Left renal pelvis (tissue), 4 donors: ENCODE measurements around the gene MAPK12. TPM values are rescaled to one million over a fixed set of nuclear protein-coding genes. Genes with fewer than 3 reads are reported as not detected.

Experiments
- DNase-seq, 4 donors: peaks; one replicate each; pipeline ENCODE4 v3.0.0-alpha.2; 2013; ENCODE audit warnings: low read depth in 4 of 4, low spot score in 3 of 4
- polyA plus RNA-seq, 4 donors: library from polyadenylated mRNA; unstranded; fragments of 120-200 nt; gene quantifications; one replicate each; pipeline ENCODE4 v1.2.1, GENCODE V29; 2013; ENCODE audit not compliant: insufficient read length in 4 of 4

MAPK12 gene
- polyA plus RNA-seq = 10 to 100 TPM in 3 of 4 donors, 1 to 10 TPM in 1; 9.7 to 17.7 (median 15.6) TPM

DNA sequence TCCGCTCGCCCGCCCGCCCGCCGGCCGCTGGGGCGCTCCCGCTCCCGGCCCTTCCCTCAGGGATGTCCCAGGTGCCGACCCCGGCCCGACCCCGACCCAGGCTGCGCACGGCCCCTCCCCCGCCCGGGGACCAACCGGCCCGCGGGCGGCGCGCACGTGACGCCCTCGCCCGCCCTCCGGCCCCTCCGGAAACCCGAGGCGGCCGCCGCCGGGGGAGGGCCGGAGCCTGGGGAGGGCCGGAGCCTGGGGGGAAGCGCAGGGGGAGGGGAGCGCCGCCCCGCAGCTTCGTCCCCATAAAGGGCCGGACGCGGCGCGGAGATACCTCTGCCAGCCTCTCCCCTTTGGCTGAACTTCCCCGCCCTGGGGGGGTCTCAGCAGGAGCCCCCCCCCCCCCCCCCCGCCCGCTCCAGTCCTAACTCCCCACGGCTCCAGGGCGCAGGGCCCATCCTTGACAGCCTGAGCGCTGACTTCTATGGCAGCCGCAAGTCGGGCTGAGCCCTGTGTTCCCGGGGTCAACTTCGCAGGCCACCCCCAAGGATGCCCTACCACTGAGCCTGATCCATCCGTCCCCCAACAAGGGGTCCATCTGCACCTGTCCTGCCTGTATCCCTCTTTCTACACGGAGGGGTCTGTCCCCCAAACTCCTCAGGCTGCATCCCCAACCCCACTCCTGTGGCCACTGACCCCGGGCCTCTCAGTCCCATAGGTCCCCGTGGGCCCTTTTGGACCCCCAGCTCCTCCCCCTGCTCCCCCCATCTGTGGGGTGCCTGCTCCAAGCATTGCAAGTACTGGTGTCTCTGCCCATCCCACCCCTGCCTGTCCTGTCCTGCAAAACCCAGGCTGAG, at the start of gene MAPK12:
Gene MAPK12, minus strand, starts transcription at position 69 of the 845 bp plus-strand sequence. CDS start 174 bp downstream, outside the sequence.
- no peak for DNase-seq

DNA sequence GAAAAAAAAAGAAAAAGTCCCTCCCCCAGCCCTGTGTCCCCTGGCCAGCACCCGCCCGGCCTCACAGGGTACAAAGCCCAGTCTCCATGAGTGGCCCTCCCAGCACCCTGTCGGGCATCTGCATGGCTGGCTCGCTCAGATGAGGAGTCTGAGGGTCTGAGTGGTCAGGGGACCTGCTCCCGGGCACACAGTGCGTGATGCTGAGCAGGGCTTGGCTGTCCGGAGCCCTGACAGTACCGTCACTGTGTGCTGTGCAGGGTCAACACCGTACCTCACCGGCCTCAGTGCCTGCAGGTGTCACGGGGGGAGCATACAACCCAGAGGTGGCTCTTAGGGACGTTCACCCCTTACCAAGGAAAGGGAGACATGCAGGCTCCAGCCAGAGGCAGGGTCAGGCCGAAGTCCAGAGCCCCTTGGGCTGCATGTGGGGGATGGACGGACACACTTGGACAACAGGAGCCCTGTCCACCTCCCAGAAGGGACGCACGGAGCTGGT, 49.5 kb upstream of the MAPK12 start:
- no peak for DNase-seq

- DNase-seq = no peak
Observed at GRCh38 chr22:50310031-50310722, 48.7 kb upstream of the MAPK12 start.

DNA sequence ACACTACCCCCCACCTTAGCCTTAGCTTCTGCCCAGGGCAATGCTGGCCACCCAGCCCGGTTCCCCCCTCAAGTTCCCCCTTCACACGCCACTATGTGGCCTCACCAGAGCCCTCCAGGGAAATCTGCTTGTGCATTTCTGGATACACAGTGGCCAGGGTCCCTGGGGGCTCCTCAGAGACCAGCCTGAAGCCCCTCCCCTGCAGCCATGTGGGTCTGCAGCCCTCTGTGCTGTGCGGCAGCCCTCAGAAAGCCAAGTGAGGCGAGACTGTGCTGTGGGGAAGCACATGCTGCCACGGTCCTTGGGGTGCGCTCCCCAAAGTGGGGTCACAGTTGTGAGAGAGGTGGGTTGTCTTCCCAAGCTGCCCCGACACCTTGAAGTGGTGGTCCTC, 48.1 kb upstream of the MAPK12 start:
- no peak for DNase-seq

GRCh38 chr22:50308986-50309600, 47.6 kb upstream of the MAPK12 start:
- DNase-seq = no peak

DNA sequence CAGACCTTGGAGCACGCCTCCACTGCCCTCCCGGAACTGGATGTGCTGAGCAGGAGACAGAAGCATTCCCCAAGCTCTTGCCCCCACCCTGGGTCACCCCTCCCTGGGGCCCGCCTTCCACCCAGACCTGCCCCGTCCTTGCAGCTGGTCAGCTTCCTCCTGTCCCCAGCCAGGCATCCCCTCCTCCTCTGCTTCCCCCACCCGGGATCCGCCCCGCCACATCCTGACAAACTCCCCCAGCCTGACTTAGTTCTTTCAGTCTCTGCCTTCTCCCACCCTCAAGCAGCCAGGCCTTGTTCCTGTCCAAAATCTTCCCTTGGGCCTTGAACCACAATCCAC, 47.1 kb upstream of the MAPK12 start:
- no peak for DNase-seq

- DNase-seq = no peak
Observed at GRCh38 chr22:50307890-50308596, 46.6 kb upstream of the MAPK12 start.

DNA sequence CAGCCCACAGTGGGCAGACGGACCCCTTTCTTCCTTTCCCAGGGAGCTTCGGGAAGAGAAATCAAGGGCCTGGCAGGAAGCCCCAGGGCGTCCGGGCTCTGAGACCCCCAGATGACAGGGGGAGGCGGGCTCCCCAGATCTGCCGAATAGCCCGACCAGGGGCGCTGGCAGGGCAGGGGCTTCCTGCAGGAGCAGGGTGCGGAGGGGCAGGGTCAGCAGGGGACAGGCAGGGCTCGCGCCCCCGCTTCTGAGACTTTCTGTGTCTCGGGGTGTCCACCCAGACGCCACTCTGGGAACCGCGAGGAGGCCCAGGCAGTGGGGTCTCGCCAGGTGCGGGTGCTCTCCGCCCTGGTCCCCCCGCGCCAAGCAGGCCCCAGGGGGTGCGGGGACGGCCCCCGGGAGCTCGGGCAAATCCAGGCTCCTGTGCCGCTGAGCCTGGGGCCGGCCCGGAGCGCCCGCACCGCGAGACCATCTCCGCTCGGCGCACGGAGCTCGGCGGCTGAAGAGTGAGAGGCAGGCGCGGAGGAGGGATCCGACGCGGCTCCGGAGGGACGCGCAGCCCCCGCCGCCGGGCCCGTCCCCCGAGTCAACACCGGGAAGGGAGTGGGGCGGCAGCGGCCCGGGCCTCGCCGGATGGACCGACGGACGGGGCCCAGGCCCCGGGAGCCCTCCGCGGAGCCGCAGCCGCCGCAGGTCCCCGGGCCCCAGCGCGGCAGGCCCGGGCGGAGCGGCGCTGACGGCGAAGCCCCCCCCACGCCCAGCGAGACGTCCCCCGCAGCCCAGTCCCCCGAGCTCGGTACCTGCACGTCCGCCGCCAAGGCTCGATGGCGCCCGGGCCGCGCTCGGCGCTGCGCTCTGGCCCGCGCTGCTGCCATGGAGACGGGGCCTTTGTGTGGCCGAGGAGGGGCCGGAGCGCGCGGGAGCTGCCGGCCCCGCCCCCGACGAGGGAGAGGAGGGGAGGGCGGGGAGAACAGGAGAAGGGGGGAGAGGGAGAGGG, 45.6 kb upstream of the MAPK12 start, which contains the start of gene PLXNB2:
Gene PLXNB2, minus strand, starts transcription at position 894 of the 997 bp plus-strand sequence. CDS start 17,062 bp downstream, outside the sequence.
- peak in 3 of 4 donors; percentile 77 to 83 (median 79) for DNase-seq

GRCh38 chr22:50305923-50306566, 44.6 kb upstream of the MAPK12 start:
- peak; percentile 74 to 84 (median 82) for DNase-seq

GRCh38 chr22:50305393-50305922, 44.0 kb upstream of the MAPK12 start:
- DNase-seq = no peak

DNA sequence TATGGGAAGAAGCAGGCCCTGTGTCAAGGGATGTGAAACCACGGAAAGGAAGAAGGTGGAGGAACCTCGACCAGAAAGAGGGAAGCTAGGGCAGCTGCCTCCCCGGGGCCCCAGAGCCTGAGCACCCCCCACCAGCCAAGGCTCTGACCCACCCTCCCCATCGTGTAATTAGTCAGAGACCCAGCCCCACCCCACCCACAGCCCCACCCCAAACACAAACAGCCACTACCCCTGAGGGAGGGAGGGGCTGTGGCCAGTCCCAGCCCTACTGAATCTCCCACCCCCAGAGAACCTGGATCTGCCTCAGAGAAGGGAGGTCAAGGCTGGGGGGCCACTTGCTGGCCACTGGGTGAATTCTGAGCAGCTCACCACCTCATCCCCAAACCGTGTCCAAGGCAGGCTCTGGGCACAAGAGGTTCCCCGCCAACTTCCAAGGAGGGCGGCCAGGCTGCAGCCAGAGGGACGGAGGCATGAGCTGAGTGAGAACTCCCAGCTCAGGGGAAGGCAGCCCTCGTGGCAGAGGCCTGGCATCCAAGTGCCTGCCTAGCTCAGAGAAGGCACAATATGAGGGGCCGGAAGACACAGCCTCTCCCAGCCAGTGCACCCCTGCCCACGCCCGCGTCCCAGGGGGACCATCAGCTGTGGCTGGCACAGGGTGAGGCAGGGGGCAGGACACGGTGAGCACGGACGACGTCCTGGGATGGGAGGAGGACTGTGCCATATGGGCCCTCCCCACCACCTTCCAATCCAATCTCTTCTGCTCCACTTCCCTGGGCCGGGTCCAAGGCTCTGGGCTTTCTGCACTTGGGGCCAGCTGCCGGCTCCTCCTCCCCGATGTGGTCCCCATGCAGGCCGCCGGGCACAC, 43.3 kb upstream of the MAPK12 start:
- DNase-seq = no peak

- DNase-seq = no peak
Observed at GRCh38 chr22:50303848-50304527, 42.5 kb upstream of the MAPK12 start.

DNA sequence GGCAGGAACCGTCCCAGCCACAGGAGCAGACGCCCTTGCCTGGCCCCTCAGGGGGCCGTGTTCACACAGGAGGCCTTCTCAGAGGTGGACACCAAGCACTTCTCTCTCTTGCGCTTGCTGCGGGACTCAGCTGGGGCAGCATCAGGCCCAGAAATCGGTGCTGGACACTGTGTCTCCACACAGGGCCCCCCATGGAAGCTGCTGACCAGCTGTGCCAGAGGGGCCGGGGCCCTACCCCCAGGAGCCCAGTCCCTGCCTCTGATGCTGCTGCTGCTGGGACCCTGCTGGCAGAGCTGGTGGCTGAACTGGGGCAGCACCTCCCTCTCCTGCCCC, 42.0 kb upstream of the MAPK12 start:
- no peak for DNase-seq

DNA sequence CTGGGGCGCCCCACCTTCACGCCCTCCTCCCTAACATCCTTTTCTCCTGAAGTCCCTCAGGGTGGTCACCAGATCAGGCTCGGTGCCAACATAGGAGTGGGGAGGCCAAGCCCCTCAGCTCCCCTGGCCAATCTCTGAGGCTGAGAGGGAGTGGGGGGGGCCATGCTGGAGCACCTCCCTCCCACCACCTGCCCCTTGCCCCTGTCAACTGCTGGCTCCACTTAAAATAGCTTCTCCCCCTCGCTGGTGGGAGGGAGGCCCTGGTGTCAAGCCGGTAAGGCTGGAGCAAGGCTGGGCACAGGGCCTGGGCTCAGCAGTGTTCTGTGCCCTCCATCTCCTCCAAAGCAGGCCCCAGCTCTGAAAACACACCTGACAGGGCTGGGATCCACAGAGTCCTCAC, 41.1 kb upstream of the MAPK12 start:
- DNase-seq = no peak

GRCh38 chr22:50302041-50302541, 40.6 kb upstream of the MAPK12 start:
- DNase-seq = no peak

DNA sequence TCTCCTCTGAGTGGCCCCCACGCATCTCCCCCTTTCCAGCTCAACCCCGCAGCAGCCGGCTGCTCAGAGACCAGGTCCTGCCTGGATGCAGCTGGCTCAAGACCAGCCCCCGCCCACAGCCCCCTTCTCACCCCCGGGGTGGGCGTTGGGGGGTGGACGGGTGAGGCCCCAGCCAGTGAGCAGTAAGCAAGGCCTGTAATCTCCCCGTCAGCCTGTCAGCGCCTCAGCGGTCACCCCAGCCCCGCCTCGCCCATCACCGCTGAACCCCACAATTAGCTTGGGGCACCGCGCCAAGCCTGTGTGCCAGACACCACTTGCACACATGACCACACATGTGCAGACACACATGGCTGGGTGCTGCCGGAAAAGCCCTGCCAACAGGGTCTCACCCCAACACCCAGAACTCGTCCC, 40.1 kb upstream of the MAPK12 start:
- DNase-seq = no peak
